ENCODE results near the gene NPIPA1.
"Not testable (repeated sequence)": the region's sequence is repeated elsewhere in the genome, so short reads cannot be mapped to it uniquely, and the experiment has no call there.

Gene NPIPA1

GRCh38 chr16:14930246-14930645, 7.0 kb upstream of the NPIPA1 start:
- in situ Hi-C loops (cut with MboI; ENCODE audit: low sequenced_read_pairs): not testable (repeated sequence)

GRCh38 chr16:14930971-14931370, 6.3 kb upstream of the NPIPA1 start:
- in situ Hi-C loops (cut with MboI; ENCODE audit: low sequenced_read_pairs): not testable (repeated sequence)

GRCh38 chr16:14932581-14933375, 4.5 kb upstream of the NPIPA1 start:
- in situ Hi-C loops (cut with MboI; ENCODE audit: low sequenced_read_pairs): not testable (repeated sequence)

GRCh38 chr16:14937994-14938393, 751 bp downstream of the NPIPA1 start:
- in situ Hi-C loops (cut with MboI; ENCODE audit: low sequenced_read_pairs): not testable (repeated sequence)

GRCh38 chr16:14942686-14943085, 5.4 kb downstream of the NPIPA1 start:
- in situ Hi-C loops (cut with MboI; ENCODE audit: low sequenced_read_pairs): not testable (repeated sequence)

GRCh38 chr16:14955546-14956231, 18.4 kb downstream of the NPIPA1 start:
- in situ Hi-C loops (cut with MboI; ENCODE audit: low sequenced_read_pairs): no loop called here

- in situ Hi-C loops (cut with MboI; ENCODE audit: low sequenced_read_pairs): no loop called here
These were observed 20.5 kb downstream of the NPIPA1 start for GRCh38 chr16:14957576-14958322.

- in situ Hi-C loops (cut with MboI; ENCODE audit: low sequenced_read_pairs): no loop called here
These were observed 21.0 kb downstream of the NPIPA1 start for GRCh38 chr16:14958323-14958600.

GRCh38 chr16:14958970-14959369, 21.7 kb downstream of the NPIPA1 start:
- in situ Hi-C loops (cut with MboI; ENCODE audit: low sequenced_read_pairs): no loop called here

- in situ Hi-C loops (cut with MboI; ENCODE audit: low sequenced_read_pairs): no loop called here
These were observed 24.4 kb downstream of the NPIPA1 start for GRCh38 chr16:14961405-14962186.

- in situ Hi-C loops (cut with MboI; ENCODE audit: low sequenced_read_pairs): no loop called here
These were observed 26.3 kb downstream of the NPIPA1 start for GRCh38 chr16:14963281-14964173.

GRCh38 chr16:14965328-14965727, 28.1 kb downstream of the NPIPA1 start:
- in situ Hi-C loops (cut with MboI; ENCODE audit: low sequenced_read_pairs): no loop called here

GRCh38 chr16:14969795-14970194, 32.6 kb downstream of the NPIPA1 start:
- in situ Hi-C loops (cut with MboI; ENCODE audit: low sequenced_read_pairs): not testable (repeated sequence)

- in situ Hi-C loops (cut with MboI; ENCODE audit: low sequenced_read_pairs): not testable (repeated sequence)
These were observed 34.5 kb downstream of the NPIPA1 start for GRCh38 chr16:14971621-14972228.

GRCh38 chr16:14973785-14974322, 36.6 kb downstream of the NPIPA1 start:
- in situ Hi-C loops (cut with MboI; ENCODE audit: low sequenced_read_pairs): not testable (repeated sequence)

- in situ Hi-C loops (cut with MboI; ENCODE audit: low sequenced_read_pairs): not testable (repeated sequence)
These were observed 37.0 kb downstream of the NPIPA1 start for GRCh38 chr16:14974331-14974655.

- in situ Hi-C loops (cut with MboI; ENCODE audit: low sequenced_read_pairs): not testable (repeated sequence)
These were observed 37.6 kb downstream of the NPIPA1 start, which contains the start of gene PDXDC1 for GRCh38 chr16:14974656-14975417. TSS of gene PDXDC1 (plus strand) at chr16:14975026. CDS start at chr16:14975200, 174 bp downstream.

GRCh38 chr16:14975418-14976194, 38.4 kb downstream of the NPIPA1 start:
- in situ Hi-C loops (cut with MboI; ENCODE audit: low sequenced_read_pairs): not testable (repeated sequence)

Measured in hTERT RPE-1 (cell line).